ENCODE data around the gene PLXNA3.

DNA sequence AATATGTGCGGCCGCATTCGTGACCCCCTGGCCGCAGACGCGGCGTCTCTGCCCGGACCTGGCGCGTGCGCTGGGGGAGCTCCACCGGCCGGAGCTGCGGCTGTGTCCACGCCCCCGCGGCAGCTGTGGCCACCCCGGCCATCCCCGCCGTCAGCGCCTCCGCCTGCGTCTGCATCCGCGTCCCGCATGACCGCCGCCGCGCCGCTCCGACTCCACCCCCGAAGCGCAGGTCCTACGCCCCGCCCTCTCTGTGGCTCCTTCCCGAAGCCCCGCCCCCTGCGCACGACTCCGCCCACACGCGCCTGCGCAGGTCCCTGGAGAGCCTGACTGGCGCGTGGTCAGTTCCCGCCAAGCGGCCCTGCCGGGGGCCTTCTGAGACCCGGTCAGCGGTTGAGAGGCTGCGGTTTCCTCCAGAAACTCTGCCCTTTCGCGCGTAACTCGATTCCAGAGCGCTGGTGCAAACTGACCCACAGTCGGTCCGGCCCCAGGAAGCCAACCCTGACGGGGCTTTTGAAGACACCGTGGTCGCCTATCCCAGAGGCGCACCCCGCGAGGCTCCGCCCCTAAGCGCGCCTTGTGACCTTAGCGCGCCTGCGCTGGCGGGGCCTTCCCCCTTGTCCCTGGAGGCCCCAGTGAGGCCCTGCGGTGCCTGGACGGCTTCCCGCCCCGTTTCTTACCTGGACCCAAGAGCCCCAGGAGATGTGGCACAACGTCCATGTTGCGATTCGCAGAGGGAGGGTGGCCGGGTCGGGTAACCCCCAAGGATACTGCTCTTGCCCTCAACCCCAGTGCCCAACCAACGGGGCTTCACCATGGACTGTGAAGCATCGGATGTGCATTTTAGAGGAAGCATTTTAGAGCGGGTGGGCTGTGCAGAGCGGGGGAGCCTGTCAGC lies 20.9 kb downstream of the PLXNA3 start, which contains the start of gene LAGE3:
- TF ChIP-seq EZH2 (IDR thresholded peaks at IDR 0.05) (no peak), POLR2AphosphoS5 (IDR thresholded peaks at IDR 0.05; ENCODE audit: borderline replicate concordance, low read depth, low read length) (peak; percentile 72; the same call in 1 of the 2 replicates), FOXP2 (optimal IDR thresholded peaks at IDR 0.05; ENCODE audit: control extremely low read depth, extremely low read length, insufficient read depth) (no peak)

Measured in SK-N-MC (cell line).